GM21515 (cell line): Measurements from ENCODE around the gene ARHGEF16.

Source experiments
- ATAC-seq: cut with Tn5 transposase; IDR thresholded peaks from one replicate; pipeline ENCODE4 v1.9.1; 2021; ENCODE audit not compliant: unreplicated experiment

ARHGEF16 gene

DNA sequence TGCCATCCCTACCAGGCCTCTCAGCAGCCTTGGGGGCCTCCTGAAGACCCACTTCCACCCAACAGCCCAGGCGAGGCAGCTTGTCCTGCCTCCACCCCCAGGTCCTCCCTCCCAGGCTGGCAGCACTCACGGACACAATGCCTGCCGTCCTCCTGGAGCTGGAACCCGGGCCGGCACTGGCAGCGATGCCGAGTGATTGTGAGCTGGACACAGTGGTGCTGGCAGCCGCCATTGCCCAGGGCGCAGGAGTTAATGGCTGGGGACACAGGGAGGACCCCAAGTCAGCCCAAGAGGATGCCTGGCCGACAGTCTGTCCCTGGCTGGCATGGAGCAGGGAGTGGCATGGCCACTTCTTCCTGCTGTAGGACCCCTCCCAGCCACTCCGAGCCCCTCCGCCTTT, 60.8 kb downstream of the ARHGEF16 start:
- ATAC-seq: no peak

DNA sequence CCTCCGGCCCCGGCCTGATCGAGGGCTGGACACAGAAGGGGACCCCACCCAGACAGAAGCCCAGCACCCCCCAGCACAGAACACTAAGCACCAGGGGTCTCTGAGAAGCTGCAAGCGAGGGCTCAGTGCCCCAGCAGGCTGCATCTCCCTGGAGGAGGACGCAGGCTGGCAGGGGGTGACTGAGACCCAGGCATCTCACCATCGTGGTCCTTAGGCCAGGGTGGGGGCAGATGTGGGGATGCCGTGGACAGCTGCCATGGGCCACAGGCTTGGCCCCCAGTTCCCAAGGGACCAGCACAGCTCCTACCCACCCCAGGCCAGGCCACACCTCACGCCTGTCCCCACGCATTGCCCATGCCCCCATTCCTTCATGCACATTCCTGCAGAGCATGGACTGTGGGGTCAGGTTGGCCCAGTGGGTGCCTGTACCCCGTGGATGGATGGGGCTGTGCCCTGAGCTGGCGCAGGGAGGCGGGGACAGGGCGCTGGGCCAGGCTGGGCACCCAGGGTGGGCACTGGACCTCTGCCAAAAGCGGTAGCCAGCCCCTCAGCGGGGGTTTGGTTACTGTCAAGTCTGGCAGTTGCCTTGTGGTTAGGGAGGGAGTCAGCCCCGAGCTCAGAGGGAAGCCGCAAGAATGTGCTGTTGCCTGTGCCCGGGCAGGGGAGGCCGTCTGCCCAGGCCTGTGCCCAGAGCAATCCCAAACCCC, 61.5 kb downstream of the ARHGEF16 start:
- ATAC-seq: no peak

- no peak for ATAC-seq
These were observed 62.0 kb downstream of the ARHGEF16 start for GRCh38 chr1:3516481-3516869.

DNA sequence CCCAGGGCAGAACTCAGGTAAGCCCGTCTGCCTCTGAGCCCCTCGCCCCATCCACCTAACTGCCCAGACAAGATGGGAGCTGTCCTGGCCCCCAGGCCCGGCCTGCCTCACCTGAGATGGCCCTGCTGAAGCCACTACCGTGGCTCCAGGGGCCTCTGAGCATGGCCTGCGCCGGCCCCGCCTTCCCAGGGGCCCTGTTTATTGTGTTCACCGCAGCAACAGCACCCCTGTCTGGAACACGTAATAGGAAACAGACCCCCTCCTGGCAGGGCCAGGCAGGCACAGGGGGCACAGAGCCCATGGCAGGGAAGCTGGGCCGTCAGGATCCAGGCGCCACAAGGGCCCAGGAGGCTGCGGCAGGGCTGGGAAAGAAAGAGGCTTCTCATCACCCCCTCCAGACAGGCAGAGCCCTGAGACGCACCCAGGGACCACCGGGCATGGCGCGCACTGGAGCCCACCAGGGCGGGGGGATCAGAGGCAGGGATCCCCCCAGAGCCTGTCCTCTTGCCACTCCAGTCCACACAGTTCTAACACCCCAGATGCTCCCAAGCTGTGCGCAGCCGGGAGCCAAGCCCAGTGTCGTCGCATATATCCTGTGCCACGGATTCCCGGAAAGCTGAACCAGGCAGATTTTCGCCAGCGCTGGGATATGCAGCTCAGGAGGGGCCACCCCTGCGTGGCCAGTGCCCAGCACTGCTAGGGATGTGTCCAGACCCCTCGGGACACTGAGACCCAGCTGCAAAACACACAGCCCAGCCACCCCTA, 62.6 kb downstream of the ARHGEF16 start:
- ATAC-seq: no peak

DNA sequence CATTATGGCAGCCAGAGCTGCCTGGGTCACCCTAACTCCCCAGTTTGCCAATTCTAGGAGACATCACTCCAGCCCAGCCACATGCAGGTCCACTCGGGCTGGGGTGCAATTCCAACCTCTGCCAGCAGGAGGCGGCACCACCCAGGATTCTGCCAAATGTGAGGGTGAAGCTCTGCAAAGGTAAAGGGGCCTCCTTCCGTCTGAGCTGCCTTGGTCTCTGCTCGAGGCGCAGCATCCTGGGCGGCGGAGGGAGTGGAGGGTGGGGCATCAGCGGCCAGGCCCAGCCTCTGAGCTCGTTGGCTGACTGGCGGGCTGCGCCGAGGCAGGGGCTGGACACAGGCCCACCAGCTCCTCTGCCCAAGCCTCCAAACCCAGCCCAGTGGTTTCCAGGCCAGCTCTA, 63.8 kb downstream of the ARHGEF16 start:
- ATAC-seq: no peak

DNA sequence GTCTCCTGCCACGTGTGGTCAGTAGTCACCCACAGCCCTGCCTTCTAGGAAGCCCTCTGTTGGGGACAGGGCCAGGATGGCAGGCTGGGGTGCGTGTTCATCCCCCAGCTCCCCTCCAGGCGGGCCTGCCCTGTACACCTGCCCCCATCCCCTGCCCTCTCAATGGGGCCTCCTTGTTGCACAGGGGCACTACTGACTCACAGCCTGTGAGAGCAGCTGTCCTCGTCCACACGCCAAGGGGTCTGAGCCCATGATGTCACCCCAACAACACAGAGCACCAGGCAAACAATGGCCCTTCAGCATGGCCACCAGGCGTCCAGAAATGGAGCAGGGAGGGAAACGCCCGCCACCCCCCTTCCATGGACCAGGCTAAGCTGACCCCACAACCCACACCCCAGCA, 64.3 kb downstream of the ARHGEF16 start:
- no peak for ATAC-seq

DNA sequence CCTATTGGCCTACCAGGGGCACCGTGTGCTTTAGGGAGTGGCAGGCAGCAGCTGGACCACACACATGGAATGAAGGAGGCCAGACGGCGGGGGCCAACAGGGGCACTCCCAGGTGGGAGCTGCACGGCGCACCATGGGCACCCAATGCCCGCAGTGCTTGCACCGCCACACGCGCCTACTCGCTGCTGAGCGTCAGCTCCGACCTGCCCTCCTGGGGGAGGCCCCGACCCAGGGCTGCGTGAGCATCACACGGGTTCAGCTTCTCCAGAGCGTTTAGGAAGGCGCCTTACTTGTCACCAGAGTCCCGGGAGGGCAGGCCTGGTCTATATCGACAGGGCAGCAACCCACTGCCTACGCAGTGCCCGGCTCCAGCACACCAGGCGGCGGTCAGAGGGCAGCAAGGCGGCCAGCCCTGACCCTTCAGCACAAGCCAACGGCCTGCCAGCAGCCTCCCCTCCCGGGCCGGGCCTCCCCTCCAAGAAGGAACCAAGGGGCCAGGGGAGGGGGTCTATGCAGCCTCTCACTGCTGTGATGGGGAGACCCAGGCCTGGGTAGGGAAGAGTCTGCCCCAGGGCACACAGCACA, 64.9 kb downstream of the ARHGEF16 start:
- ATAC-seq: no peak

DNA sequence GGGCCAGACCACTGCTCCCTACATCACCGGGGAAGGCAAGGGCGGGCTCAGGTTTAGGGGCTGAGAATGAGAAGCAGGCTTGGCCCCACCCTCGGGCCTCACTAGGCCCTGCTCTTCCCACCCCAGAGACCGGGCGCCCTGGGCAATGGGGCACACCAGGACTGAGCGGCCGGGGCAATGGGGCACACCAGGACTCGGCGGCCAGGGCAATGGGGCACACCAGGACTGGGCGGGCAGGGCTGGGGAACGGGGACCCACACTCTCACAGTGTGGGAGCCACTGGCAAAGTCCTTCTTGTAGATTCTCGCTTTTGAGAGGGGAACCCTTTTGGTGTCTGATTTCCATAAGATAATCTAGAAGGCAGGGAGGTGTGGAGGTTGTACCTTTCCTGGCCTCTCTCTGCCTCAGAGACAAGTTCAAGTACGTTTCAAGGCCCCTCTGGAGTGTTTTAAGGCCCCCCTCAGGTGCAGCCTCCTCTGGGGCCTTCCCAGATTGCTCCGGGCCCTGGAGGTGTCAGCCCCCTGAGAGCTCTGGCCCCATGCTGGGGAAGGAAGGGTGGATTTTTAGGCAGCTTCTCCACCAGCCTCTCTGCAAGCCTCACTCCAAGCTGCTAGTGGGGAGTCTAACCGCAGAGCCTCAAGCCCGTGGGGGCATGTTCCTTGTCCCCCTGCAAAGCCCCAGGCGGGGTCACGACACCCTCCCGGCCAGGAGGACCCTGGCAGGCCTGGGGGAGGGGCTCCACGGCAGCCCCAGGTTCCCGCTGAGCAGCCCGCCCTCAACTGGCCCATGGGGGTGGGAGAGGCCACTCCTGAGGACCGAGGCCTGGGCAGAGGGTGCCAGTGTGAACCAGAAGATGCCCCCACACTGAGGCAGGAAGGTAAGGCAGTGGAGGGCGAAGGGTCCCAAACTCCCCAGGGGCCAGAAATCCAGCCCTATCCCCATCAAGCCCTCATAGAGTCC, 66.2 kb downstream of the ARHGEF16 start:
- ATAC-seq: no peak

DNA sequence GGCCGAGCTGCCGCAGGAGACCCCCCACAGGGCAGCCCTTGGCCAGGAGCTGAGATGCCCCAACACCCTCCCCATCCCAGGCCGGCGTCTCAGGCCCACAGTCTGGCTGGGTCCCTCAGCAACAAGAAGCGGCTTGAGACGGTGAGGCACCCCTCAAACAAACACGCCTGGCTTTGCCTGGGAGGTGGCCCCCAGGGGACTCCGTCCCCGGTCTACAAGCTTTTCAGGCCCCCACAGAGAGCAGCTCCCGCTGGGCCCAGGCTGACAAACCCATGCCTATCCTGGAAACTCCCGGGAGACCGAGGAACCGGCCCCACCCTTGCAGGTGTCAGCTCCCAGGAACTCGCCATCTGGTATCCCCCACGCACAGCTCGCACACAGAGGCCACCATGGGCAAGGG, 67.0 kb downstream of the ARHGEF16 start:
- no peak for ATAC-seq

- ATAC-seq: no peak
These were observed 67.6 kb downstream of the ARHGEF16 start for GRCh38 chr1:3522112-3522511.

DNA sequence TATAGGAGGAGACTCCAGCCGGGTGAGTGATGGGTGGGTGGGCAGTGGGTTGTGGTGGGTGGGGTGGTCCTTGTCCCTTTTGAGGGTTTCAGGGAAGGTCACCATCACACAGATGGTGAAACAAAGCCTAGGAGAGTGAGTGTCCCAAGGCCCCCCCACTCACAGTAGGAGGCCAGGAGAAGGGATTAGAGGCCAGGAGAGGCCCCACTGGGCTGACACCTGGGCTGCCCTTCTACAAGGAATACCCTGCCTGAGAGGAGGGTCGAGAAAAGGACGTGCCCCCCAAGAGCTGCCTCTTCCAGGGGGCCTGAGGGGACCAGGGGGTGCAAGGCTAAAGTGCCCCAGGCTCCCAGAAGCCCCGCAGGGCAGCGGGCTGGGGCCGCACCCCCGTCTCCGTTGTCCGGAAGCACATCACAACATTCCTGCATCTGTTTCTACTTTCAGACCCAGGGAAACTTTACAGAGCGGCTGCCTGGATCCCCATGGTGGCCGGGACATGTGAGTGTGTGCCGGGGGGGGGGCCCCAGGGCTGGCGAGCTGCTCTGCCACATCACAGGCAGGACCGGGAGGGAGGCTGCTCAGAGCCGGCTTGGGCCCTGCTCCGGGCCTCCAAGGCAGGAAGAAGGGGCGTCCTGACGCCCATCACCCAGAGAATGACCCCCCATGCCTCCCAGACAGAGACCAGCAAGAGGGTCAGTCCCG, 68.2 kb downstream of the ARHGEF16 start:
- no peak for ATAC-seq

DNA sequence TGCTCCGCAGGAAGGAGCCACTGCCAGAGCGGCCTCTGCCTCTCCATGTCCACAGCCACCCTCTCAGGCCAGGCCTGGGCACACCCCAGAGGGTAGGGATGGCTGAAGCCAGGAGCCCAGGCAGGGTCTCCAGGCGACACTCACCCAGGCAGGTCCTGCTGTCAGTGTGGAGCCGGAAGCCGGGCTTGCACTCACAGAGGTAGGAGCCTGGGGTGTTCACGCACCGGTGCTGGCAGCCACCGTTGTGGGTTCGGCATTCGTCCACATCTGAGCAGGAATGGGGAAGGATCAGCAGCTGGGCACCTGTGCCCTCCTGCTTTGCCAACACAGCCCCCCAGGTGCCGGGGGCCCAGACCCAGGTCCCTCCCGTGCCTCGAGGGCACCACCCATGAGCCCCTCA, 69.5 kb downstream of the ARHGEF16 start:
- ATAC-seq: no peak

GRCh38 chr1:3524556-3525203, 70.2 kb downstream of the ARHGEF16 start:
- ATAC-seq: no peak

DNA sequence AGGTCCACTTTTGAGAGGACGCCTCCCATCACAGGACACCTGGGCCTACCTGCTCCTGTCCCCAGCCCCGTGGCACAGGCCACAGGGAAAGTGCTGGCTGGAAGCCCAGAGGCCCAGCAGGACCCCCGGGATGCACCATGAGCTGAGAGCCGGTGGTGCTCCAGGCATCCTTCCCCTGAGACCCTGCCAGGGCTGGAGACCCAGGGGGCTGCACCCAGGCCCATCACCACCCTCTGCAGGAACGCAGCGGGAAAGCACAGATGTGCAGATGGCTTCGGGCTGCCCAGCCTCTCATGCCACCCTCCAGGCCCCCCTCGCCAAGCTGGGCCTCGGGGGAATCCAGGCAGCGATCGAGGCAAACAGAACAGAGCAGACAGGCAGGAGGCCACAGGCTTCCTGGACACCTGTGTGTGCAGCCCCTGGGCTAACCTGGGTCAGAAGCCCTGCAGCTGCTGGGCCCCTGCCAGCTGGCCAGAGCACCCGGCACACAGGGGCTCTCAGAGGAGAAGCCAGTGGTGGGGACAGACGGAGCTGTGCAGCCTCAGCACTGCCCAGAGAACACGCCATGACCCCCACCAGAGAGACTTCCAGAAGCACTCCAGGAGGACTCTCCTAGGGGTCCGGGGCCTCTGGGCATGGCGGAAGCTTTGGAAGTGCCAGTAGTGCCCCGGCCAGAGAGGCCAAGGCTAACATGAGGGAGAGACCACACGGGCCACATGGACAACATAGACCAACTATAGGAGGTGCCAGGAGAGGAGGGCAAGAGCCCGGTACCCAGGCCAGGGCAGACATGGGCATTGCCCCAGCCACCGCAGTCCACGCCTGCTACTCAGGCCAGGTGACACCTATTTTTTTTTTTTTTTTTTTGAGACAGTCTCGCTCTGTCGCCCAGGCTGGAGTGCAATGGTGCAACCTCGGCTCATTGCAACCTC, 71.4 kb downstream of the ARHGEF16 start:
- no peak for ATAC-seq

- no peak for ATAC-seq
These were observed 73.3 kb downstream of the ARHGEF16 start for GRCh38 chr1:3527774-3528173.

DNA sequence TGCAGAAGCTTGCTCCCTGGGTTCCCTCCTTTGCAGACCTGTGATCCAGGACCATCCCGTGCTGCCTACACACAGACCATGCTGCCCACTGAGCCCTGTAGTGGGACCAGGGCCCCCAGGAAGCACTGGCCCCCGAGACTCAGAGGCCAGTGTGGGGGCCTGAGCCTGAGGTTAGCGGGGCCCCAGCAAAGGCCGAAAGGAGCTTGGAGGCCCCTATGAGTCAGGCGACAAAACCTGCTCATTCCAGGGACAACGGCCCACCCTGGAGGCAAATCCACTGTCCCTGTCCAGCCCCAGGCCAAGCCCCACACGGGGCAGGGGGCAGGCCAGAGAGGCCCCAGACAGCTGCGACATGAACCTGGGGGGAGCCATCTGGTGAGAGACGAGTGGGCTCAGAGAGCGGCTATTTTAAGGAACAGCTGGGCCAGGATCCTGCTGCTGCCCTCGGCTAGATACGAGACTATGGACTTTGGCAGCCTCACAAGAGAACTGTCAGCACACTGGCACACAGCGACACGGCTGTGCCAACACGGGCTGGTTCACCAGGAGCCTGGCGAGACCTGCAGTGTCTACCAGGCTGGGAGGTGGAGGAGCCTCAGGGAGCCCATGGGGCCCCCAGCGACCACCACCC, 74.7 kb downstream of the ARHGEF16 start:
- no peak for ATAC-seq

DNA sequence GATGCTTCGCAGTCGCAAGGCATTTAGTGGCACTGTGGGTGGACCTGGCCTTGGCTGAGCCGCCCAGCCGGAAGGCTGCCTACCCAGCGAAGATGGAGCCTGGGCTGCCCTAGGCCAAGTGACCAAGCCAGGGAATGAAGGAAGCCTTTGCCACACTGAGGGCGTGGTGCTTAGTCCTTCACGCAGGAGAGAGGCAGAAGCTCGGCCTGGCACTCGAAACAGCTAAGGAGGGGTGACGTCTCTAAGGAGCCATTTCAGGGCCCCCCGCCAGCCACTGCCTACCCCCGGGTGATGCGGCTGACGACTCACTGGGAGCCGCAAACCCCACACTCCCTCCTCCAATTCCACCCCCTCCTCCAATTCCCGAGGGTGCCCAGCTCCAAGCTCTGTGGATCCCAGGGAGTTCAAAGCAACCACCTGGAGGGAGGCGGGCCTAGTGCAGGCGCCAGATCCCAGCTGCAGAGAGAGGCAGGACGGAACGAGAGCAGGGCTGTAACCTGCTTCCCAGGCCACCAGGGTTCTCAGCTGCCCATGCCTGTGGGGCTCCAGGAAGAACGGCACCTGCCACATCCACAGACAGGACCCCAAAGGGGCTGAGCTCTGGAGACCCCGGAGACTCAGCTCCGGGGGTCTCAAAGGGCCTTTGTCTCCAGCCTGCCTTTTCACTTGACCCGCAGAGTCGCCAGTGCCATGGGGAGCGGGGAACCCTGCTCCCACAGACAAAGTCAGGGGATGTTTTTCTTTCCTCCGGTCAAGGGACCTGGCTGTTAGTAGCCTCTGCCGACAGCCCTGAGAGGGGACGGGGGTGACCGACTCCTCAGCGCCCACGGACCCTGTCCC, 75.8 kb downstream of the ARHGEF16 start:
- no peak for ATAC-seq
